K562 (cell line): Measurements from ENCODE around the gene ERI2. TPM values are rescaled to one million over a fixed set of nuclear protein-coding genes. Genes with fewer than 3 reads are reported as not detected.

Source experiments
- ADNP ChIP-seq: fragments of 200-800 bp; sonication (Bioruptor generic); IDR thresholded peaks from 2 replicates; pipeline ENCODE4 v1.6.1; 2016; ENCODE audit warnings: missing genetic modification characterization, missing compliant biosample characterization
- CREB5 ChIP-seq: fragments of 250-450 bp; sonication (Bioruptor Pico); IDR thresholded peaks from 2 replicates; pipeline ENCODE4 v1.5.0; 2020; ENCODE audit warnings: mild to moderate bottlenecking
- ETV6 ChIP-seq, 3 experiments: fragments of 150-350 bp in 1 of 3; sonication (generic) in 1 of 3; formaldehyde crosslinking in 1 of 3; IDR thresholded peaks; 2 replicates each; pipeline versions ENCODE4 v1.6.1 to v1.8.0; 2014 to 2022; ENCODE audit warnings: borderline replicate concordance in 2 of 3, low read depth in 2 of 3, antibody characterized with exemption in 1 of 3, low read length in 1 of 3, mild to moderate bottlenecking in 1 of 3, missing genetic modification reagents in 1 of 3
- FOXA1 ChIP-seq: fragments of 450-650 bp; IDR thresholded peaks from 2 replicates; pipeline ENCODE4 v1.6.1; 2016; ENCODE audit warnings: mild to moderate bottlenecking, borderline replicate concordance
- MAX ChIP-seq: sonication (generic); formaldehyde crosslinking; IDR thresholded peaks from 2 replicates; pipeline ENCODE4 v1.9.0; 2022; ENCODE audit warnings: mild to moderate bottlenecking, missing genetic modification reagents
- MLLT1 ChIP-seq, 2 experiments: fragments of 450-650 bp; IDR thresholded peaks; 2 replicates each; pipeline ENCODE4 v1.6.1; 2016
- POLR2H ChIP-seq: IDR thresholded peaks from 2 replicates; pipeline ENCODE4 v1.6.1; 2016; ENCODE audit warnings: missing genetic modification characterization, low read depth, mild to moderate bottlenecking, control low read depth, missing compliant biosample characterization, moderate library complexity
- PRDM10 ChIP-seq: fragments of 450-650 bp; IDR thresholded peaks from 2 replicates; pipeline ENCODE4 v1.6.1; 2018; ENCODE audit not compliant: partially characterized antibody
- RREB1 ChIP-seq: fragments of 250-450 bp; sonication (Bioruptor Pico); IDR thresholded peaks from 2 replicates; pipeline ENCODE4 v1.4.0; 2020
- TAL1 ChIP-seq: fragments of 450-650 bp; IDR thresholded peaks from 2 replicates; pipeline ENCODE4 v1.6.1; 2016; ENCODE audit warnings: mild to moderate bottlenecking
- TARDBP ChIP-seq: fragments of 450-650 bp; IDR thresholded peaks from 2 replicates; pipeline ENCODE4 v1.6.1; 2016
- WHSC1 ChIP-seq: IDR thresholded peaks from one replicate; pipeline ENCODE4 v1.6.1; 2012; ENCODE audit warnings: low read length, control low read depth, inconsistent platforms
- ZNF354B ChIP-seq: fragments of 250-450 bp; sonication (Bioruptor Pico); IDR thresholded peaks from 2 replicates; pipeline ENCODE4 v1.4.0; 2020
- ZNF76 ChIP-seq: fragments of 250-450 bp; sonication (Bioruptor Pico); IDR thresholded peaks from 2 replicates; pipeline ENCODE4 v1.4.0; 2020; ENCODE audit warnings: mild to moderate bottlenecking, moderate library complexity, borderline replicate concordance
- ZNF766 ChIP-seq: fragments of 200-800 bp; sonication (Bioruptor generic); conservative IDR thresholded peaks from 2 replicates; pipeline ENCODE4 v1.6.1; 2016; ENCODE audit warnings: missing genetic modification characterization, missing compliant biosample characterization
- polyA plus RNA-seq, 8 experiments: library from polyadenylated mRNA; depleted of rRNA in 4 of 8; stranded (reverse) in 5 of 8; unstranded in 3 of 8; fragments of >200 nt; fragmentation: Nextera tagmentation in 2 of 8; fragmentation: Illumina TruSeq in 1 of 8; extraction: Ambion mirVana in 2 of 8; extraction: Trizol in 1 of 8; gene quantifications; 2 replicates each; pipeline versions ENCODE4 v1.2.1 to v1.2.3, GENCODE V29; 2011 to 2014; ENCODE audit warnings: inconsistent platforms in 1 of 8, missing spikeins in 1 of 8
- total RNA-seq, 7 experiments: library from RNA; depleted of rRNA in 6 of 7; stranded (reverse); fragments of >200 nt in 6 of 7; fragmentation: Illumina TruSeq in 2 of 7; extraction: Trizol in 2 of 7; gene quantifications; 2 replicates each; pipeline versions ENCODE4 v1.2.1 to v1.2.3, GENCODE V29; 2011 to 2021; ENCODE audit warnings: low replicate concordance in 1 of 7

ERI2 gene
- total and polyA plus RNA-seq, 9 of the 15 experiments (the other 6 are each of a cell fraction or from before 2014, with no cell fraction given) = 23.3 to 57.0 (median 48.1) TPM

- TF ChIP-seq RREB1 (CRISPR knock-in tag) (no peak), WHSC1 (no peak), CREB5 (no peak), ETV6 (IDR thresholded peaks at IDR 0.05; ENCODE audit: borderline replicate concordance in 1 of 2, low read depth in 2 of 2, low read length in 1 of 2) (no peak), ETV6 (CRISPR knock-in tag; IDR thresholded peaks at IDR 0.05; ENCODE audit: borderline replicate concordance) (no peak), POLR2H (tag) (no peak), TAL1 (no peak), MAX (CRISPR knock-in tag) (no peak), FOXA1 (no peak), MLLT1 (IDR thresholded peaks at IDR 0.05) (0 out of 4 replicates have a peak, but pooled peaks of 1 of the 2 experiments have one; percentile 40), ADNP (0 out of 2 replicates have a peak, but pooled peaks have one; percentile 20), PRDM10 (no peak), ZNF76 (CRISPR knock-in tag) (no peak), TARDBP (no peak), ZNF766 (CRISPR knock-in tag) (0 out of 2 replicates have a peak, but pooled peaks have one; percentile 15), ZNF354B (CRISPR knock-in tag) (no peak)
Measured at GRCh38 chr16:20766294-20766693, 40.0 kb downstream of the ERI2 start (continued).
